Activated CD8-positive, alpha-beta memory T cell treated with anti-CD3 and anti-CD28 coated beads, Interleukin-2, amount 10 ng/mL, durations not matched to agents 7 days and 5 days (primary cell): ENCODE results near the gene KCTD16. TPM values are rescaled to one million over a fixed set of nuclear protein-coding genes. Genes with fewer than 3 reads are reported as not detected.

Experiments
- ATAC-seq: fragments of 150-1000 bp; cut with Tn5 transposase; one replicate; pipeline ENCODE4 v1.10.0; 2021; ENCODE audit warnings: moderate library complexity
- CTCF ChIA-PET: fragments of 350-600 bp; sonication (Branson Sonifier 250); formaldehyde crosslinking; loops from one replicate; lab custom pipeline; 2021; ENCODE audit warnings: antibody characterized with exemption; lab: Charles Lee
- DNase-seq: peaks from one replicate; pipeline ENCODE4 v3.0.0-alpha.2; 2020
- H3K27ac Mint-ChIP-seq: one replicate; pipeline ENCODE4 v1.8.0; 2021; ENCODE audit warnings: mild to moderate bottlenecking, mixed read lengths
- H3K27me3 Mint-ChIP-seq: one replicate; pipeline ENCODE4 v1.8.0; 2021; ENCODE audit warnings: mixed read lengths
- H3K36me3 Mint-ChIP-seq: one replicate; pipeline ENCODE4 v1.8.0; 2021; ENCODE audit warnings: mild to moderate bottlenecking, mixed read lengths
- H3K4me1 Mint-ChIP-seq: one replicate; pipeline ENCODE4 v1.8.0; 2021; ENCODE audit warnings: mixed read lengths
- H3K4me3 Mint-ChIP-seq: one replicate; pipeline ENCODE4 v1.8.0; 2021; ENCODE audit warnings: mild to moderate bottlenecking, moderate library complexity, mixed read lengths
- H3K9me3 Mint-ChIP-seq: one replicate; pipeline ENCODE4 v1.8.0; 2022; ENCODE audit warnings: low read depth, mixed read lengths
- total RNA-seq, 2 experiments: library from RNA; stranded (reverse); gene quantifications; one replicate each; pipeline ENCODE4 v1.2.3, GENCODE V29; 2021

The KCTD16 gene
- total RNA-seq, 2 experiments from 2014 or later: 0.12 to 0.19 TPM

- H3K4me3 Mint-ChIP-seq: no peak overlapping the region
- no peak for ATAC-seq
- CTCF ChIA-PET: no interaction called here
- H3K4me1 Mint-ChIP-seq: no peaks in the 10 kb centered on the region
- peaks cover 7% of the 10 kb centered on the region for H3K27me3 Mint-ChIP-seq
- DNase-seq: no peak
- no peaks in the 10 kb centered on the region for H3K9me3 Mint-ChIP-seq
- no peak overlapping the region for H3K27ac Mint-ChIP-seq
- H3K36me3 Mint-ChIP-seq: no peaks in the 10 kb centered on the region
Measured at GRCh38 chr5:144141585-144141984, 29.1 kb upstream of the KCTD16 start.

GRCh38 chr5:144142139-144142823 lies 28.4 kb upstream of the KCTD16 start:
- H3K4me1 Mint-ChIP-seq: no peaks in the 10 kb centered on the region
- no peaks in the 10 kb centered on the region for H3K9me3 Mint-ChIP-seq
- H3K27me3 Mint-ChIP-seq: peaks cover 6% of the 10 kb centered on the region
- H3K4me3 Mint-ChIP-seq: no peak overlapping the region
- H3K36me3 Mint-ChIP-seq: no peaks in the 10 kb centered on the region
- ATAC-seq: peak; percentile 74
- no peak for DNase-seq
- H3K27ac Mint-ChIP-seq: no peak overlapping the region
- CTCF ChIA-PET: interaction anchor here (0.6 to 1.4 kb wide), 4 partner anchors 15 to 52 kb away, joined by 3 to 4 read pairs (median 3); no protein-coding TSS in a partner anchor

DNA sequence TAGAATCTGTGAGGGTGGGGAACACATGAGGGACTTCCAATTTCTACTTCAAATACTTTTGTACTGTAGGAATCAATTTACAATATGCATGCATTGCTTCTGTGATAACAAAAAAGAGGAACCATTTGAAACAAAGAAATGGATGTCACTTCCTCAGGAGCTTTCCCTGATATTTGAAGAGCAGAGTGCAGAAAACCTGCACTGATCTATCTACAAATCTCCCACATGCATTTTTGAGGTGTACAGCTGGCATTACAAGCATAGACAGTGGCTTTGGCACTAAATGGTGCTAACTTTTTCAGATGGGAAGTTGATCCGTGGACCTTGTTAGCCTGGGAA lies 27.9 kb upstream of the KCTD16 start:
- no peak for DNase-seq
- Mint-ChIP-seq H3K4me1 (no peaks in the 10 kb centered on the region), H3K27me3 (peaks cover 3% of the 10 kb centered on the region), H3K27ac (no peak overlapping the region), H3K9me3 (no peaks in the 10 kb centered on the region), H3K36me3 (no peaks in the 10 kb centered on the region), H3K4me3 (no peak overlapping the region)
- ATAC-seq: no peak
- CTCF ChIA-PET: interaction anchor here (0.6 to 1.4 kb wide), 4 partner anchors 16 to 51 kb away, joined by 3 to 4 read pairs (median 3); no protein-coding TSS in a partner anchor

- ATAC-seq (no peak), DNase-seq (no peak)
- Mint-ChIP-seq H3K27ac (no peak overlapping the region), H3K4me3 (no peak overlapping the region), H3K4me1 (no peaks in the 10 kb centered on the region), H3K36me3 (no peaks in the 10 kb centered on the region), H3K27me3 (peaks cover 3% of the 10 kb centered on the region), H3K9me3 (no peaks in the 10 kb centered on the region)
- CTCF ChIA-PET: interaction anchor here (1.4 kb wide), 1 partner anchor 51 kb away, joined by 3 read pairs; no protein-coding TSS in a partner anchor
Measured at GRCh38 chr5:144143625-144144024, 27.0 kb upstream of the KCTD16 start.

GRCh38 chr5:144144956-144145751 lies 25.5 kb upstream of the KCTD16 start:
- H3K4me3 Mint-ChIP-seq: no peak overlapping the region
- H3K27ac Mint-ChIP-seq: no peak overlapping the region
- H3K9me3 Mint-ChIP-seq: no peaks in the 10 kb centered on the region
- H3K27me3 Mint-ChIP-seq: peaks cover 5% of the 10 kb centered on the region
- DNase-seq (no peak), ATAC-seq (no peak)
- H3K4me1 Mint-ChIP-seq: no peaks in the 10 kb centered on the region
- no peaks in the 10 kb centered on the region for H3K36me3 Mint-ChIP-seq
- CTCF ChIA-PET: no interaction called here

GRCh38 chr5:144151026-144151425 lies 19.6 kb upstream of the KCTD16 start:
- no peaks in the 10 kb centered on the region for H3K9me3 Mint-ChIP-seq

GRCh38 chr5:144156767-144157171 lies 13.9 kb upstream of the KCTD16 start:
- Mint-ChIP-seq H3K27me3 (no peaks in the 10 kb centered on the region), H3K27ac (no peak overlapping the region), H3K9me3 (no peaks in the 10 kb centered on the region), H3K36me3 (peaks cover 17% of the 10 kb centered on the region), H3K4me3 (no peak overlapping the region), H3K4me1 (no peaks in the 10 kb centered on the region)
- CTCF ChIA-PET: interaction anchor here (2.0 kb wide), 1 partner anchor 10 kb away, joined by 5 read pairs; no protein-coding TSS in a partner anchor
- ATAC-seq: no peak
- DNase-seq: no peak

More at GRCh38 chr5:144151026-144151425, 19.6 kb upstream of the KCTD16 start:
- ATAC-seq: no peak
- DNase-seq: no peak
- peaks cover 2% of the 10 kb centered on the region for H3K27me3 Mint-ChIP-seq
- no peak overlapping the region for H3K4me3 Mint-ChIP-seq
- H3K4me1 Mint-ChIP-seq: no peaks in the 10 kb centered on the region
- CTCF ChIA-PET: no interaction called here
- H3K27ac Mint-ChIP-seq: no peak overlapping the region
- H3K36me3 Mint-ChIP-seq: peaks cover 2% of the 10 kb centered on the region

DNA sequence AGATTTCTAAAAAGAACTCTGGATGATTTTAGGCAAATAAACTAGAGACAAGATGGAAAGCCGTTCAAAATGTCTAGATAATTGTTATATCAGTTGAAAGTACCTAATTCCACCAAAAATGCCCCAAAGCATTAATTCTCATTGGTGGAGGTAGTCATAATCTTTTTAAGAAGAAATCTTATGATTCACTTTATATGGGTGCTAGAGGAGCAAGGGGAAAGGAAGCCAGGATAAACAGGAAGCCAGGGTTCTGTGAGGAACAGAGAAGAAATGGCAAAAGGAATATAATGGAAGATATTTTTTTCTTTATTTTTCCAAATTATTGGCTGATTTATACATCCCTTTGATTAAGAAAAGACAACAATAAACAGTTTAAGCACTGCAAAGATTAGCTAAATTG lies 8.0 kb upstream of the KCTD16 start:
- no peak overlapping the region for H3K4me3 Mint-ChIP-seq
- DNase-seq (no peak), ATAC-seq (no peak)
- H3K27me3 Mint-ChIP-seq: no peaks in the 10 kb centered on the region
- H3K4me1 Mint-ChIP-seq: peaks cover 7% of the 10 kb centered on the region
- peaks cover 33% of the 10 kb centered on the region for H3K36me3 Mint-ChIP-seq
- H3K27ac Mint-ChIP-seq: no peak overlapping the region
- no peaks in the 10 kb centered on the region for H3K9me3 Mint-ChIP-seq
- CTCF ChIA-PET: no interaction called here

- Mint-ChIP-seq H3K36me3 (peaks cover 25% of the 10 kb centered on the region), H3K27ac (no peak overlapping the region), H3K4me3 (no peak overlapping the region), H3K4me1 (peaks cover 39% of the 10 kb centered on the region), H3K9me3 (no peaks in the 10 kb centered on the region), H3K27me3 (no peaks in the 10 kb centered on the region)
- no peak for DNase-seq
- CTCF ChIA-PET: no interaction called here
- ATAC-seq: no peak
Measured at GRCh38 chr5:144166696-144167095, 4.0 kb upstream of the KCTD16 start.

- Mint-ChIP-seq H3K27ac (no peak overlapping the region), H3K4me3 (no peak overlapping the region), H3K9me3 (no peaks in the 10 kb centered on the region), H3K36me3 (peaks cover 16% of the 10 kb centered on the region), H3K4me1 (peaks cover 39% of the 10 kb centered on the region), H3K27me3 (peaks cover 2% of the 10 kb centered on the region)
- ATAC-seq (no peak), DNase-seq (no peak)
- CTCF ChIA-PET: interaction anchor here (1.8 kb wide), 1 partner anchor 20 kb away, joined by 8 read pairs; no protein-coding TSS in a partner anchor
Measured at GRCh38 chr5:144167998-144168397, 2.7 kb upstream of the KCTD16 start.

DNA sequence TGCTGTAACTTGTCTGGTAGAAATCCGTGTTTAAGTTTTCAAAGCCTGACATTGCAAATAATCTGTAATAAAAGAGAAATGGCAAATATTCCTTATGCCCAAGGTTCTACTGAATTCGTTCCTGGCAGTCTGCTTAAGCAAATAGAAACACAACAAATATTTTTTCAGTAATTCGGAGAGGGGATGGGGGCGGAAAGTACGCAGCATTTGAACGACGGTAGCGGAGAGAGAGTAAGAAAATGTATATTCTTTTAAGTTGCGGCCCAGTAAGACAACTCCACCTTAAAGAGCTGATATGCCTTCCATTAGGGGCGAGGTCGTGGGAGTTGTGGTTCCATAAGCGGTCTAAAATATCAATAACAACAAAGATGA lies 783 bp upstream of the KCTD16 start:
- Mint-ChIP-seq H3K9me3 (no peaks in the 10 kb centered on the region), H3K4me3 (peak overlapping the region; percentile 98), H3K36me3 (peaks cover 10% of the 10 kb centered on the region), H3K27me3 (peaks cover 12% of the 10 kb centered on the region), H3K27ac (peak overlapping the region; percentile 87), H3K4me1 (peaks cover 39% of the 10 kb centered on the region)
- DNase-seq: no peak
- ATAC-seq: no peak
- CTCF ChIA-PET: interaction anchor here (1.0 to 3.6 kb wide), 5 partner anchors 18 to 36 kb away, joined by 3 to 27 read pairs (median 8); no protein-coding TSS in a partner anchor

DNA sequence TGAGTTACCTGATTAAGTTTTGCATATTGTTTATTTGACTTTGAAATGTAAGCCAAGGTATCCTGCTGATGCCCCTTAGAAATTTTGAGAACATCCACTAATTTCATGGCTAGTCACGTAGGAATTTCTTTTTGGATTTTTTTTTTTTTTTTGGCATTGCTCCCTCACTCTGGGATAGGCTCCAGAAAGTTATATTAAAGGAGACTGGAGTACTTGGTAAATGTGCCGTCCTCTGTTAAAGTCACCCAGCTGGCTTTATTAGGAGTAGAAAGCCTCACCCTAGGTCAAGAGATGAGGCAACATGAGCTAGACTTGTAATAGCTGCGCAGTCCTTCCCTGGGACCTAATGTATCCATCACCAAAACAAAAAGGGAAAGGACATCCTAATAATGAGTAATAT lies 3.1 kb downstream of the KCTD16 start:
- Mint-ChIP-seq H3K27me3 (peaks cover 12% of the 10 kb centered on the region), H3K4me1 (peaks cover 33% of the 10 kb centered on the region), H3K9me3 (no peaks in the 10 kb centered on the region), H3K36me3 (peaks cover 3% of the 10 kb centered on the region), H3K27ac (no peak overlapping the region), H3K4me3 (no peak overlapping the region)
- no peak for ATAC-seq
- CTCF ChIA-PET: no interaction called here
- no peak for DNase-seq

DNA sequence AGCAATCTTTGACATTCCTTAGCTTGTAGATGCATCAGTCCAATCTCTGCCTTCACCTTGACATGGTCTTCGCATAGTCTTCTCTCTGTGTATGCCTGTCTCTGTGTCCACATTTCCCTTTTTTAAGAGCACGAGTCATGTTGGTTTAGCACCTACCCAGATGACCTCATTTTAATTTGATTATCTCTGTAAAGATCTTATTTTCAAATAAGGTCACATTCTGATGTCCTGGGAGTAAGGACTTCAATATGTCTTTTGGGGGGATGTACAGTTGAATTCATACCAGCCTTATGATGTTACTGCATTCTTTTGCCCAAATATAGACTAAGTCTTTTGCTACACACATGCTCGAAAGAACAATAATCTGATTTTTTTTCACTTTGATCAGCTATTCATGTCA lies 6.9 kb downstream of the KCTD16 start:
- Mint-ChIP-seq H3K27me3 (peaks cover 12% of the 10 kb centered on the region), H3K36me3 (no peaks in the 10 kb centered on the region), H3K4me1 (peaks cover 10% of the 10 kb centered on the region), H3K9me3 (no peaks in the 10 kb centered on the region), H3K4me3 (no peak overlapping the region), H3K27ac (no peak overlapping the region)
- DNase-seq (no peak), ATAC-seq (no peak)
- CTCF ChIA-PET: no interaction called here

GRCh38 chr5:144179226-144179625 lies 8.6 kb downstream of the KCTD16 start:
- H3K36me3 Mint-ChIP-seq: no peaks in the 10 kb centered on the region
- peaks cover 5% of the 10 kb centered on the region for H3K27me3 Mint-ChIP-seq
- H3K27ac Mint-ChIP-seq: no peak overlapping the region
- ATAC-seq (no peak), DNase-seq (no peak)
- CTCF ChIA-PET: no interaction called here
- peaks cover 15% of the 10 kb centered on the region for H3K4me1 Mint-ChIP-seq
- H3K4me3 Mint-ChIP-seq: no peak overlapping the region
- no peaks in the 10 kb centered on the region for H3K9me3 Mint-ChIP-seq
